IPS-18c (cell line): Measurements from ENCODE around the gene COP1.

Source experiments
- H3K4me3 ChIP-seq: 2 replicates; pipeline ENCODE4 v1.7.0; 2013; ENCODE audit warnings: low read depth, mild to moderate bottlenecking, low read length, moderate library complexity; ENCODE audit not compliant: insufficient read depth
- H3K9me3 ChIP-seq: one replicate; pipeline ENCODE4 v1.6.1; 2013; ENCODE audit warnings: mild to moderate bottlenecking, low read length, moderate library complexity; ENCODE audit not compliant: control insufficient read depth, insufficient read depth

COP1 gene

GRCh38 chr1:175902281-175902680 is 304.8 kb downstream of the COP1 start:
- Histone ChIP-seq H3K4me3 (no peak overlapping the region), H3K9me3 (no peaks in the 10 kb centered on the region)

GRCh38 chr1:175901076-175901836 is 305.8 kb downstream of the COP1 start:
- H3K9me3 ChIP-seq = no peaks in the 10 kb centered on the region
- no peak overlapping the region for H3K4me3 ChIP-seq

- H3K9me3 ChIP-seq = peaks cover 2% of the 10 kb centered on the region
- no peak overlapping the region for H3K4me3 ChIP-seq
Measured at GRCh38 chr1:175900171-175900570, 306.9 kb downstream of the COP1 start.

GRCh38 chr1:175895966-175896365 is 311.1 kb downstream of the COP1 start:
- Histone ChIP-seq H3K4me3 (no peak overlapping the region), H3K9me3 (peaks cover 2% of the 10 kb centered on the region)
